GM21786 (cell line): ENCODE measurements around the gene ZSCAN9.

Source experiments
- ATAC-seq: cut with Tn5 transposase; IDR thresholded peaks from one replicate; pipeline ENCODE4 v1.9.1; 2021; ENCODE audit not compliant: unreplicated experiment

Gene ZSCAN9

DNA sequence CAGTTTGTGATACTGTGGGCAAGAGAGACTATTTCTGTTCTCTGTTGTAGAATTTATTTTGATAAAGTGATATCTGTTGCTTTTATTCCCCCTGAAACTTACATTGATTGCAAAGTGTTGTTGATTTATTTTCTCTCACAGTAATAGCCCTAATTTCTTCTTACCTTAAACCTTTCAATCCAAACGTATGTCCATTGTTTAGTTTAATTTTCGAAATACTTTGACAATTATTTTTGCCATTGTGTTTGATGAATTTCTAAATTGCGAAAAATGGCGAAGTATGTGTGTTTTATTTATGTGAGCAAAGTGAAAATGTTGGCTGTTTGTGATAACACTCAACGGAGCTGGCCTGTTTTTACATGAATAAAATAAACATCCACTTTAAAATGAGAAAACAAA is 41.5 kb downstream of the ZSCAN9 start:
- ATAC-seq = no peak

DNA sequence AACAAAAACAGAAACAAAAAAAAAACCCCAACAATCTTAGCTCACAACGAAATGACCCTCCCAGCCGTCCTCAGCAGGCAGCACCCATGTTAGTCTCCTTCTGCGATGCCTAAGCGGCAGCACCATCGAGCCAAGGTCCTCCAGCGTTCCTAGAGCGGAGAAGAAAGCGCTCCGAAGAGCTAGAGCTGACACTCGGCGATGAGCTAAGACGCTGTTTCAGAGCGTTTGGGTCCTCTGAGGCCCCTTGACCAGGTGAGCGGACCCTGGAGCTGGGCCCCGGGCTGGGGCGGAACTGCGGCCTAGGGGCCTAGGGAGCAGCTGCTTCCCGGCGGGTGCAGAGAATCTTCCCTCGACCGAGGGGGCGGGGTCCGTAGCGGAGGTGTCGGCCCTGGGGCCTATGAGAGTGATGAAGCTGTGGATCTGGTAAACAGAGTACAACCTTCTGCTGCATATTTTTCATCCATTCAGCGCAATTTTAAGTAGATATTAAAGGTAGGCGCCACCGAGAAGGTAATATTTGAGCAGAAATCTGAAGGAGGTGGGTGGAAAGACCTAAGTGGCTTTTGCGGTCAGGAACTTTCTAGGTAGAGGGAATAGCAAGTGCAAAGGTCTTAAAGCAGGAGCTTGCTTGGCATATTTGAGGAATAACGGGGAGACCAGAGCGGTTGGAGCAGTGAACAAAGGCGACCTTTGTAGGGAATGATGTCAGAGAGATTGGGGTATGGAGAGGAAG is 42.1 kb downstream of the ZSCAN9 start, which contains the start of gene ZSCAN26:
TSS of gene ZSCAN26 (plus strand) at position 182 of the 733 bp plus-strand sequence. CDS start 4,777 bp downstream, outside the sequence.
- peak; percentile 85 for ATAC-seq

DNA sequence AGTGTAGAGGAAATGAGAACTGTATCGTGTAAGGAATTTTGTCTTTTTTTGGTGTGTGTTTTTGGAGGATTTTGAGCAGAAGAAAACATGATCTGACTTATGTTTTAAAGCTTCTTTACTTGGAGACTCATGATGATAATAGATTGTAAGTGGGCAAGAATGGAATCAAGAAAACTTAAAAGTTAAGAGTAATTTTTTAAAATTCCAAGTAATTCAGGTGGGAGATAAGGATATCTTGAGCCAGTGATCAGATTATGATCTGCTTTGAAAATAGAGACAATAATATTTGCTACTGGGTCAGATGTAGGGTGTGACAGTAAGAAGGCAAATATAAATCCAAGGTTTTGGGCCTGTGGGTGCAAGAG is 42.6 kb downstream of the ZSCAN9 start:
- ATAC-seq = no peak

DNA sequence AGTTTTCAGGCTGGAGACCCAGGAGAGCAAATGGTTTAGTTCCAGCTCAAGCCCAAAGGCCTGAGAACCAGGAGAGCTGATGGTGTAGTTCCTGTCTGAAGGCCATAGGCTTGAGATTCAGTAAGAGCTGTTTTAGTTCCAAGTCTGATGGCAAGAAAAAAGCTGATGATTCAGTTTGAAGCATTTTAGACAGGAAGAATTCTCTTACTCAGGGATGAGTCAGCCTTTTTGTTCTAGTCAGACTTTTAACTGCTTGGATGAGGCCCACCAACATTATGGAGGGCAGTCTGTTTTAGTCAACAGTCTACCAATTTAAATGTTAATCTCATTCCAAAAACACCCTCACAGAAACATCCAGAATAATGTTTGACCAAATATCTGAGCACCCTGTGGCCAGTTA is 44.4 kb downstream of the ZSCAN9 start:
- ATAC-seq = no peak

DNA sequence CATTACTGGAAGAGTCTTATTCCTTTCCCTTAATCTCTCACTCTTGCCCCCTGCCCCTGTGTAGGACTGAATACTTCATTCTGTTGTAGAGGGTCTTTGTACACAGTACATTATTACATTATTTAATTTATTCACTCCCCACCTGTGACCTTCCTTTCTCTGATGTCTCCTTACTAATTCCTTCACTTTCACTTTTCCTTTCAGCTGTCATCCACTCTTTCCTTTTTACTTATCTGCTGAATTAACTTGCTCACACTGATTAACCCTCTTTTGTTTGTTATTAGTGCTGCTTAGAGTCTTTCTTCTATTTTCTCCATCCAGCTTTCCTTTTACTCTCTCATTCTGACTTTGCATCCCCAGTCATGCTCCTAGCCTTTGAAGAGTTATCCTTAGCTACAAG is 49.8 kb downstream of the ZSCAN9 start:
- ATAC-seq = no peak

DNA sequence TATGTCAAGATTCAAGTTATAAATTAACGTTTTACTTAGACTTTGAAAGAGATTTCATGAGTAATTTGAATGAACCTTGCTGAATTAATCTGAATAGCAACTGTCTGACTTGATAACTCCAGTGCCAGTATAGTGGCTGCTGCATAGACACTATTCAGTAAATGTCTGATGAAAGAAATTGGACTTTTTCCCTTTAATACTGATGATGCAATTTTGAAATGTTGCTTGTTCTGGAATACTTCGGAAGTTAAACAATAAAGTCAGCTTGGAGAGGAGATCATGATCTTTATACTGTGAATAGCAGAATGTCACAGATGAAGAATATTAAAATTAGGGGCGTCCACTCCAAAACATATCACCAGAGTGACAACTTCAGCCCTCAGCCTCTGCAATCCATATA is 52.7 kb downstream of the ZSCAN9 start:
- ATAC-seq = no peak

DNA sequence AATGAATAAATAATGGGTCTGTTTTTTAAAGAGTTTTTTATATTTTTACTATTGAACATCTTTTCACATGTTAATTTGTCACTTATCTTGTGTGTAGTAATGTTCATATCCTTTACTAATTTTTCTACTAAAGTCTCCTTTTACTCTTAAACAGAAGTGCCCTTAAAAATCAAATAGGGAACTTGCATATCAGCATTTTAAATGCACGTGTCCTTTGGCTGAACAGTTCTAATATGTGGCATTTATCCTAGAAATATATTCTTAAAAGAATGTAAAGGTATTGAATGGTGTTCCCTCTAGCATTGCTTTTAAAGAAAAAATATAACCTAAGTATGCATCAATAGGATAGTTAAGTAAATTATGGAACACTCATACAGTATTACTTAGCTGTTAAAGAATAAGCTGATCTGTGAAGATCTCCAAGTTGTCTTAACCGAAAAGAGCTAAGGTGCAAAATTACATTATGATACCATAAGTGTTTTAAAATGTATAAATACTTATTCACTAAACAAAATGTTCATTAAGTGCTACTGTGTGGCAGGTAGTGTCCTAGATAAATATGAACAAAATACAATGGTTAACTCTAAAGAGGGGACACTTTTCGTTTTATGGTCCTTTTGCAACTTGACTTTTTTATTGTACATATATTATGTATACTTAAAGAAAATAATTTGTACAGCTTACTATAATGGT is 55.7 kb downstream of the ZSCAN9 start:
- no peak for ATAC-seq

DNA sequence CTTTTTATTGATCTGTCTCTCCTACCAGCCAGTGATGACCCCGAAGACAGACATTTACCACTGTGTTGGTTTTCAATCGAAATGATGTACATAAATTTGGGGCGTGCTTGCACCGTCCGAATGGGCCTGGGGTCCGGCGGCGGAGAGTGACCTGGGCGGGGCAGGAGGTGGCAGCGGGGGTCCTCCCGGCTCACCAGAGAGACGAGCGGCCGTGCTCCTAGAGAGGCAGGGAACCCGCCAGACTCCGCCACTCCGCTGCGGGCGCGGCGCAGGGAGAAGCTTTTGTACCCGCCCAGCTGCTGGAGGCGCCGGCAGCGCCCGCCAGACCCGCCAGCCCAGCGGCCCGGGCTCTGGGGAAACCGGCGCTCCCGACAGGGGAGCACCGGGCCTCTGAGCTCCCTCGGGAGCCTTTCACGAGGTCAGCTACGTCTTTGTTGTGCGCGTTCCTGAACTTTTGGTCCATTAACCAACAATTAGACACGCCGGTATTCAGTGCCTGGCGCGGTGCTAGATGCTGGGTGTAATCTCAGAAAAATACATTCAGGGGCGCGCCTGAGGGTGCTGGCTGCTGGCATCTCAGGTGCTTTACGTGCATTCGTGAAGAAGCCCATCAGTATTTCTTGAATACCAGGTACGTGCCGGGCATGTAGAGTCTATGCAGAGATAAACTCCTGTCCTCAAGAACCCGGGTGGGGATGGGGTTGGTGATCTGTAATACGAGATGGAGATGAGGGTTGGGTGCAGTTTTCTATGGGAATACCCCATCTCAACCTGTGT is 56.4 kb downstream of the ZSCAN9 start, which contains the start of gene PGBD1:
TSS of gene PGBD1 (plus strand) at position 285 of the 777 bp plus-strand sequence. CDS start 2,242 bp downstream, outside the sequence.
- peak; percentile 84 for ATAC-seq

DNA sequence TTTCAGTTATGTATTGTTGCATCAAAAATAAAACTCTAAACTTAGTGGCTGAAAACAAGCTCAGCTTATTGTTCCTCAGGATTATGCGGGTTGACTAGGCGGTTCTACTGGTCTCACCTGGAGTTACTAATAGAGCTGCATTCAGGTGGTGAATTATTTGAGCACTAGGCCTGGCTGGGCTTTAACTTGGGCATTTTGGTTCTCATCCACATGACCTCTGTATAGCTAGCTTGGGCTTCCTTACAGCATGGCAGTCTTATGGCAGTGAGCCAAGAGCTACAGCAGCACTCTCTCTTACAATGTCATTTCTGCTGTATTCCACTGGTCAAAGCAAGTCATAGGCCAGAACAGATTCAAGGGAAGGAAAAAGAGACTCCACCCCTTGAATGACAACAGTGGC is 57.9 kb downstream of the ZSCAN9 start:
- ATAC-seq = no peak
